HG02571 (cell line): ENCODE measurements around the gene SIVA1.
A peak's percentile ranks its signal among the peaks of the same experiment; 100 is the strongest.

Experiments used
- ATAC-seq: cut with Tn5 transposase; IDR thresholded peaks from one replicate; pipeline ENCODE4 v1.9.1; 2021; ENCODE audit warnings: mild to moderate bottlenecking, moderate library complexity; ENCODE audit not compliant: unreplicated experiment

Gene SIVA1

GRCh38 chr14:104794631-104794992 is 41.7 kb downstream of the SIVA1 start:
- no peak for ATAC-seq

GRCh38 chr14:104794993-104795780 is 42.2 kb downstream of the SIVA1 start, which contains the start of gene AKT1:
Gene AKT1, minus strand, starts transcription at chr14:104795748. Its CDS starts 3,105 bp downstream, at chr14:104792643.
- no peak for ATAC-seq

DNA sequence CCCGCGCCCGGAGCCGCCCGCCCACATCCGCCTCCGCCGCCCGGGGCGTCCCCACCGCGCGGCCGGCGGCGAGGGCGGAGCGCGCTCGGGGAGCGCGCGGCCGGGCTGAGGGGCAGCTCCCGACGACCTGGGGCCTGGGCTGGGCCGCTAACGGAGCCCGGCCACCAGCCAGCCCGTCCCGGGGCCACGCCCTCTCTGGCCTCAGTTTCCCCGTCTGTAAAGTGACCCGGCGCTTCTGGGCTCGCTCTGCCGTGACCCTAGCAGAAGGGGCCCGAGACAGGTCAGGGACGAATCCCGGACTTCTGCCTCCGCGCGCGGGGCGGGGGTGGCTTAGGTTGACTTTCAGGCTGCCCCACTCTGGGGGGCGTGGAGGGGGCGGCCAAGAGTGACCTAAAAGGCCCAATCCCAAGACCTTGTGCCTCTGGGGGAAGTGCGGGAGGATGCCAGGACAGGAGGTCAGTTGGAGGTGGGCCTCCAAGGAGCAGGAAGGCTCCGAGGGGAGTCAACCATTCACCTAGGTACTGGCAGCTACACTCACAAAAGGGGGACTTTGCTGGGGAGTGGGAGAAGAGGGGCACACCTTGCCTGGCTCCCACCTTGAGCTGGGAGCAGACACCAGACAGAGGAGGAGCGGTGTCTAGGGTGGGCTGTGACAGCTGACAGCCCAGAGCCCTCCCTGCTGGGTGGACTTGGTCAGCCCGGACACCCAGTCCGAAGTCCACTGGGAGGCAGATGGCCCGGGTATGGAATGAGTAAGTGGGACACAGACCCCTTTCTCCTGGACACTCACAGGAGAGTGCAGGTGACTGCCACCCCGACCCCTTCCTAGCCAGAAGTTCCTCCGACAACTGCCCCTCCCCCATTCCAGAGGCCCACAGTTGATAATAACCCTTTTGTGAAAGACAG is 43.1 kb downstream of the SIVA1 start:
- ATAC-seq = no peak

GRCh38 chr14:104796687-104797081 is 43.7 kb downstream of the SIVA1 start:
- no peak for ATAC-seq

DNA sequence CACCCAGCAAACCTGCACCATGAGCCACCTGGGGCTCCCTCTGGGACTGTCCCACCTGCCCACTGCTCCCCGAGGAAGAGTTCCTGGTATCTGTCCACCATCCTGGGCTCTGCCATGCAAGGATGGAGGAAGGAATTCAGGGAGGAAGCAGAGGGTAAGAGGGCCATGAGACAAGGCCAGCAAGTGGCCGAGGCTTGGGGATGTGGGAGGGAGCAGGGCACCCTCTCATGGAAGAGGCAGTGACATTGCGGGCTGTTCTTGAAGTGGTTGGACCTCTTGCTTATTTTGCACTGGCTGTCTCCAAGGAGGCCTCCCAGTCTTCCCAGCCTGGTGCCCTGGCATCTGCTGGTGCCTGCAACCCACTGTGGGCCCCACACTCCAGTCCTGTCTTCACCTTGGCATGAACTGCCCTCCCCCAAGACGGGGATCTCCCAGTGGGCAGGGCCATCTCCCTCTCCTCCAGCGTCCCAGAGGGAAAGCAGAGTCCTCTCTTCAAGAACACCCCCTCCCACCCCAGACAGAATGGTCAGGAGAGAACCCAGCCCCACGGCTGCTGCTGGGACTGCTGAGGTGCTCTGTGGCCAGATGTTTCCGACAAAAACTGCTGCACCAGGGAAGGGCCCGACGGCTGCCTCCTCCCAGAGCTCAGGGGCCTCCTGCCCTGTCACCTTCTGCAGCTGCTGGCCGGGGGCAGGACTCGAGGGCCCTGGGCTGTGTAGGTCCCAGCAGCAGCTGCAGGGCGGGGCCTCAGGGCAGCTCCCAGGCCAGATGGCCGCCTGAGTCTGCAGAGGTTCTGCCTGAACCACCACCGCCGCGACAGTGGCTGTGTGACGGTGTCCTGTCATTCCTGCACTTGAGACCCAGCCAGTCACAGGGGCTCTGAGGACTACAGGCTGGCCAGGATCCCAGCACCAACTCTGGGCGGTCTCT is 44.4 kb downstream of the SIVA1 start:
- no peak for ATAC-seq

DNA sequence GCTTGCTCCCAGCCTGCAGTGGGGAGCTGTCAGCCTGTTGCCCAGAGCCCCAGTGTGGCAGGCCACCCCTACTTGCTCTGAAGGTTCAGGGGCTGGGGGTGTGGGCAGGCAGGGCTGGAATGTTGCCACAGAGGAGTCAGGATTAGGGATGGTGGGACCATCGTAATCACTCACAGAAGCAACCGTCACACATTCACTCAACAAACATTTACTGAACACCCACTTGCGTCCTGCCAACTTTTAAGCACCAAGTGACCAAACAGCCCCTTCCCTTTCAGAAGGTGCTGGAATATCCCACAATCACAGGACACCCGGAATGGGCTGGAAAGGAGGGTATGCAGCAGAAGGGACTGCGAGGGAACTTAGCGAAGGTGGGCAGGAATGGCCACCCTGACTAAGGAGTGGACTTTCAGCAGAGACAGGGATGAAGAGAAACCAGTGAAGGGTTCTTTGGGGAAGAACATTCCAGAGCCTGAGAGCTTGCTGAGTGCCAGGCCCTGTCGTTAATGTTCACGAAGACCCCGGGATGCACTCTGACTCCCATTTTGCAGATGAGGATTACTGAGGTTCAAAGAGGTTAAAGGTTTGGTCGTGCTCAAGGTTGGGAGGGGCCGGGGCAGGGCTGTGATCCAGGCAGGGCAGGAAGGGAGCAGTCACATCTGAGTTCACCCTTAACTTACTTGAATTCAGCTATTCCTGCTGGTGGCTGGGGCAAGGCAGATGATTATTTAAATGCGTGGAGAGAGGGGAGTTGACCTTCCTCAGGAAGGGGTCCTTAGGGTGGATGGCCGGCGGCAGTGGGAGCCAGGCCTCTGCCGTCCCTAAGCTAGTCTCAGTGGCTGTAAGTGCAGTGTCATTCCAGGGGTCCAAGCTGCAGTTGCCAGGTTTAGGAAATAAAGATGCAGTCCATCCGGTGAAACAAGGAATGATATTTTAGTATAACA is 45.6 kb downstream of the SIVA1 start:
- no peak for ATAC-seq

DNA sequence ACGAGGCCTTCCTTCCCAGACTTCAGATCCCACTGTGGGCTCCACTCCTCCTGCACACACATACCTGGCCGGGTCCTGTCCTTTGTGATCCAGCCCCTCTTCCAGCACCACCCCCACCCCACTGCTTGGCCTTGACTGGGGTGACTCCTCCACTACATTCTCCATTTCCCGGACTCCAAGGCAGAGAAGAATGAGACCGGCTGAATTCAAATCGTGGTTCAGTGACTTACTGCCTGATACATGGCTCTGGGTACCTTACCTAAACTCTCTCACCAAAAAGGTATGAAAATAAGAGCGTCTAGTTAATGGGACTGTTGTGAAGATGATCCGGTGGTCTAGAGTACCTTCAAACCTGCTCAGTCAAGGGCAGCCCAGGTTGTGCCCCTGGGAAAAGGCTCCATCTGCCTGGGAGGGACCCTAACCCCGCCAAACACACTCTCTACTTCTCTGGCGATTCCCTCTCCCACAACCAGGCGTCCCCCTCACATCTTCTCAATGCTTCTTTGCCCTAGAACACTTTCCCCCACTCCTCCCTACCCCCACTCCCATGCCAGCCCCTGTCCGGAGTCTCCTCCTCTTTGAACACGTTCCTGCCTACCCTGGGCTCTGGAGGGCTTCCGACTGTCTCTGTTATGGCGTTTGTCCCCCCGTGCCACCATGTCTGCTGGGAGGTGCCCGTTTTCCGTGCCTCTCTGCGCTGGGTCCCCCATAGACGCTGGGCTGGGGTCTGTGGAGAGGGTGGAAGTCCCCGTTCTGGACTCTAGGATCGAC is 46.5 kb downstream of the SIVA1 start:
- no peak for ATAC-seq

- ATAC-seq = peak; percentile 41
Observed at GRCh38 chr14:104800015-104800770, 47.2 kb downstream of the SIVA1 start.

DNA sequence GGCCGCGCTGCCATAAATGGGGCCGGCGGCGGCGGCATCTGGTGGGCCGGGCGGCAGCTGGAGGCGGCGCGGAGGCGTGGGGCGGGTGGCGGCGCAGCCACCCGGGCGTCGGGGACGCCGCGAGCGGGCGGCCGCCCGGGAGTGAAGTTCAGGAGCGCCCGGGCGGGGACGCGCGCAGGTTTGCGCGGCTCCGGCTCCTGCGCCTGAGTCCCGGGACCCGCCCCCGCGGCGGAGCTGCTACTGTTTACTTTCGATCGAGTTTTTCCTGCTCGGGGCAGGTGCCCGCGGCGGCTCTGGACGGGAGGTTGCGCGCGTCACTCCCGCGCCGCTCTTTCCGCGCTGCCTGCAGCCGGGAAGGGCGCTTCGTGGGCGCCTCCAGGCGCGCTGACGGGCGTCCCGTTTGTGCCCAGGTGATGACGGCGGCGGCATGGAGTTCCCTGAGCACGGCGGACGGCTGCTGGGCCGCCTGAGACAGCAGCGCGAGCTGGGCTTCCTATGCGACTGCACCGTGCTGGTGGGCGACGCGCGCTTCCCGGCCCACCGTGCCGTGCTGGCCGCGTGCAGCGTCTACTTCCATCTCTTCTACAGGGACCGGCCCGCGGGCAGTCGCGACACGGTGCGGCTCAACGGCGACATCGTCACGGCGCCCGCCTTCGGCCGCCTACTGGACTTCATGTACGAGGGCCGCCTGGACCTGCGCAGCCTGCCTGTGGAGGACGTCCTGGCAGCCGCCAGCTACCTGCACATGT is 48.0 kb downstream of the SIVA1 start, which contains the start of gene ZBTB42:
Gene ZBTB42 (plus strand): TSS at position 331 of the 749 bp plus-strand sequence. CDS start 97 bp downstream, at position 428.
- ATAC-seq = peak; percentile 22

DNA sequence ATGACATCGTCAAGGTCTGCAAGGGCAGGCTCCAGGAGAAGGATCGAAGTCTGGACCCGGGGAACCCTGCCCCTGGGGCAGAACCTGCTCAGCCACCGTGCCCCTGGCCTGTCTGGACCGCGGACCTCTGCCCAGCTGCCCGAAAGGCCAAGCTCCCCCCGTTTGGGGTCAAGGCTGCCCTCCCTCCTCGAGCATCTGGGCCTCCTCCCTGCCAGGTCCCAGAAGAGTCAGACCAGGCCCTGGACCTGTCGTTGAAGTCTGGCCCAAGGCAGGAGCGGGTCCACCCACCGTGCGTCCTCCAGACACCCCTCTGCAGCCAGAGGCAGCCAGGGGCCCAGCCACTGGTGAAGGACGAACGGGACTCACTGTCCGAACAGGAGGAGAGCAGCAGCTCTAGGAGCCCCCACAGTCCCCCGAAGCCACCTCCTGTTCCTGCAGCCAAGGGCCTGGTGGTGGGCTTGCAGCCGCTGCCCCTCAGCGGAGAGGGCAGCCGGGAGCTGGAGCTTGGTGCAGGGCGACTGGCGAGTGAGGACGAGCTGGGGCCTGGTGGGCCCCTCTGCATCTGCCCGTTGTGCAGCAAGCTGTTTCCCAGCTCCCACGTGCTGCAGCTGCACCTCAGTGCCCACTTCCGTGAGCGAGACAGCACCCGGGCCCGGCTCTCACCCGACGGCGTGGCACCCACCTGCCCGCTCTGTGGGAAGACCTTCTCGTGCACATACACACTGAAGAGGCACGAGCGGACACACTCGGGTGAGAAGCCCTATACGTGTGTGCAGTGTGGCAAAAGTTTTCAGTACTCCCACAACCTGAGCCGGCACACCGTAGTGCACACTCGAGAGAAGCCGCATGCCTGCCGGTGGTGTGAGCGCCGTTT is 48.8 kb downstream of the SIVA1 start:
- ATAC-seq = no peak

DNA sequence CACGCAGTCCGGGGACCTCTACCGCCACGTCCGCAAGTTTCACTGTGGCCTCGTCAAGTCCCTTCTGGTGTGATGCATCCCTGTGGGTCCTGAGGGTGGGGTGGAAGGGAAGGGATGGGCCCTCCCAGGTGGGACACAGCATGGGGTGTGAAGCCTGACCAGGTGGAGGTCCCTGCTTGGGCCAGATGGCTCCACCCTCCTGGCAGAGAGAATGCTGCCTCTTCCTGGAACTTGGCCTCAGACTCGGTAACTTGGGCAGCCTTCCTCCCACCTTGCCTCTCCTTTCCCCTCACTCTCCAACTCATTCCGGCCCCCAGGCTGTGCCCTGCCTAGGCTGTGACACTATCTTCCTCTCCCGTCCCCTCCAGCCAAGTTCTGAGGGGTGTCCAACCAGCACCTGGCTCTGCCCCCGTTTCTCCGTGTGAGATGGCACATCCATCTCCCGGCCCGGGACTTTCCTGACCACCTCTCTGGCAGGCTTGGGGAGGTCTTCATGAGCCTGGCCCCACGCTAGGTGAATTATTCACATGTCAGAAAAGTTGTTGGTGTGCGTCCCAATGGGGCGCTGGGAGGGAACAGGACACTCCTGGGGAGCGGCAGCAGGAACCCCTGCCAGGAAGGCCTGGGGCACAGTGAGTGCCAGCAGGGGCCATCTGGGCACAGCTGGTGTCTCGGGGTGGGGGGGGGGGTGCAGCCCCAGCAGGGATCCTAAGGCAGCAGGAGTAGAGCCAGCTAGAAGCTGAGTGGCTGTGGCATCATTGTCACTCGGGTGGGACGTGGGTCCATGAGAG is 49.6 kb downstream of the SIVA1 start:
- no peak for ATAC-seq

GRCh38 chr14:104803280-104803911 is 50.4 kb downstream of the SIVA1 start:
- ATAC-seq = no peak

DNA sequence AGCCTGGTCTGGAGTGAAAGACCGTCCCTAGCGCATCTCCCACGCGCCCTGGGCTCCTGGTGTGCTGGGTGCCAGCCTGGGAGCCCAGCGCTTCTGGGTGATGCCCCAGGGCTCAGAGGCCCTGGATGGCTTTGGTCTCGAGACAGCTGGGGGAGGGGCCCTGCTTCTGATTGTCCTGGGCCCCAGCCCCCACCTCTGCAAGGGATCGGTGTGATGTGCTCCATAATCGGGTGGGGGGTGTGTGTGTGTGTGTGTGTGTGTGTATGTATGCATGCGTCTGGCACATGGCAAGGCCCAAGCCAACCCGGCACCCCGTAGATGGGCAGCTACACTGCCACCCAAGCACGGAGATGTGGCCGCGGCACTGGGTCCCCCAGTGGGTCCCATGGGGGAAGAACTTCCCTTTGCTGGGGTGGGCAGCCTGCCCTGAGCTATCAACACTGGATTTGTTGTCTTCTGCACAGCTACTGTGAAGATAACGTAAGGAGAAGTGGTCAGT is 51.0 kb downstream of the SIVA1 start:
- ATAC-seq = no peak

GRCh38 chr14:104804481-104805325 is 51.8 kb downstream of the SIVA1 start:
- no peak for ATAC-seq
